GM12892 (cell line): ENCODE measurements around the gene G6PD.

ENCODE experiments used
- DNase-seq: peaks from one replicate; pipeline ENCODE4 v3.0.0; 2011; ENCODE audit not compliant: insufficient read length
- FAIRE-seq: peaks from 2 replicates; lab custom pipeline; 2011; peaks lifted over from hg19 to GRCh38; lab: Jason Lieb, UNC
- POLR2A ChIP-seq: IDR thresholded peaks from 2 replicates; pipeline ENCODE4 v1.6.1; 2011; ENCODE audit warnings: low read depth, low read length, control low read depth
- POLR2AphosphoS5 ChIP-seq: IDR thresholded peaks from 2 replicates; pipeline ENCODE4 v1.6.1; 2011; ENCODE audit warnings: low read depth, low read length, control low read depth
- TAF1 ChIP-seq: IDR thresholded peaks from 2 replicates; pipeline ENCODE4 v1.6.1; 2011; ENCODE audit warnings: low read depth, mild to moderate bottlenecking, control low read depth, low read length, borderline replicate concordance

G6PD gene

GRCh38 chrX:154534526-154535322 lies 11.9 kb downstream of the G6PD start:
- FAIRE-seq (peak; percentile 98), DNase-seq (peak; percentile 95)
- TF ChIP-seq POLR2A, result no peak
- no peak for TF ChIP-seq POLR2AphosphoS5

- FAIRE-seq (no peak), DNase-seq (no peak)
- TF ChIP-seq POLR2AphosphoS5, result no peak
- no peak for TF ChIP-seq TAF1
- no peak for TF ChIP-seq POLR2A
Observed at GRCh38 chrX:154532690-154533089, 14.0 kb downstream of the G6PD start.

GRCh38 chrX:154531626-154532025 lies 15.0 kb downstream of the G6PD start:
- DNase-seq (no peak), FAIRE-seq (no peak)
- TF ChIP-seq POLR2AphosphoS5 (no peak), TAF1 (no peak), POLR2A (no peak)

- TF ChIP-seq TAF1, result no peak
- no peak for TF ChIP-seq POLR2AphosphoS5
- no peak for TF ChIP-seq POLR2A
- FAIRE-seq (no peak), DNase-seq (no peak)
Observed at GRCh38 chrX:154530286-154530685, 16.4 kb downstream of the G6PD start.

GRCh38 chrX:154529206-154529612 lies 17.4 kb downstream of the G6PD start:
- no peak for TF ChIP-seq TAF1
- TF ChIP-seq POLR2AphosphoS5, result no peak
- no peak for TF ChIP-seq POLR2A
- DNase-seq (no peak), FAIRE-seq (no peak)

- TF ChIP-seq POLR2A (peak; percentile 28; the same call in 1 of the 2 replicates), TAF1 (no peak)
- FAIRE-seq (peak; percentile 87), DNase-seq (peak; percentile 47)
Observed at GRCh38 chrX:154526901-154527675, 19.6 kb downstream of the G6PD start.

- FAIRE-seq, result no peak
- TF ChIP-seq POLR2AphosphoS5 (no peak), TAF1 (no peak), POLR2A (no peak)
- no peak for DNase-seq
Observed at GRCh38 chrX:154525606-154526490, 20.8 kb downstream of the G6PD start.

GRCh38 chrX:154519389-154519788 lies 27.3 kb downstream of the G6PD start:
- TF ChIP-seq TAF1, result no peak
- TF ChIP-seq POLR2AphosphoS5, result no peak
- TF ChIP-seq POLR2A, result no peak
- FAIRE-seq, result no peak
- no peak for DNase-seq

- no peak for DNase-seq
- no peak for FAIRE-seq
- TF ChIP-seq TAF1 (no peak), POLR2AphosphoS5 (no peak), POLR2A (no peak)
Observed at GRCh38 chrX:154517101-154517781, 29.4 kb downstream of the G6PD start.

- DNase-seq, result no peak
- FAIRE-seq, result no peak
- TF ChIP-seq POLR2A (no peak), POLR2AphosphoS5 (no peak), TAF1 (no peak)
Observed at GRCh38 chrX:154516656-154517100, 30.0 kb downstream of the G6PD start.

- peak; percentile 86 for FAIRE-seq
- DNase-seq, result peak; percentile 65
- TF ChIP-seq POLR2AphosphoS5 (peak; percentile 57; the same call in 1 of the 2 replicates), TAF1 (peak; percentile 32; the same call in 1 of the 2 replicates), POLR2A (peak; percentile 63)
Observed at GRCh38 chrX:154515966-154516655, 30.5 kb downstream of the G6PD start, which contains the start of gene FAM3A. Gene FAM3A, minus strand, starts transcription at chrX:154516232. Its CDS starts 460 bp downstream, at chrX:154515772.
